ENCODE measurements around the gene MBOAT1. TPM values are rescaled to one million over a fixed set of nuclear protein-coding genes. Genes with fewer than 3 reads are reported as not detected.
"Not testable (repeated sequence)": the region's sequence is repeated elsewhere in the genome, so short reads cannot be mapped to it uniquely, and the experiment has no call there.

MBOAT1 gene
- total RNA-seq, 2 experiments from 2014 or later = 10.8 to 11.6 TPM

- CTCF ChIA-PET = interaction anchor here (1.0 kb wide), 1 partner anchor 381 kb away, joined by 3 read pairs; no protein-coding TSS in a partner anchor
Measured at GRCh38 chr6:20147469-20147868, 64.8 kb downstream of the MBOAT1 start.

DNA sequence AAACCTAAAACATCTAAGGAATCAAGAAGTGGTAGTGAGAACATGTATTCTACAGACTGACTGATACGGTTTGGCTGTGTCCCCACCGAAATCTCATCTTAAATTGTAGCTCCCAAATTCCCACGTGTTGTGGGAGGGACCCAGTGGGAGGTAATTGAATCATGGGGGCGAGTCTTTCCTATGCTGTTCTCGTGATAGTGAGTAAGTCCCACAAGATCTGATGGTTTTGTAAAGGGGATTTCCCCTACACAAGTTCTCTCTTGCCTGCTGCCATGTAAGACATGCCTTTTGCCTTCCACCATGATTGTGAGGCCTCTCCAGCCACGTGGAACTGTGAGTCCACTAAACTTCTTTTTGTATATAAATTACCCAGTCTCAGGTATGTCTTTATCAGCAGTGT lies 65.4 kb downstream of the MBOAT1 start:
- CTCF ChIA-PET = interaction anchor here (1.0 kb wide), 1 partner anchor 381 kb away, joined by 3 read pairs; no protein-coding TSS in a partner anchor
- POLR2A ChIA-PET = not testable (repeated sequence)

More at GRCh38 chr6:20147469-20147868, 64.8 kb downstream of the MBOAT1 start:
- POLR2A ChIA-PET = no interaction called here

DNA sequence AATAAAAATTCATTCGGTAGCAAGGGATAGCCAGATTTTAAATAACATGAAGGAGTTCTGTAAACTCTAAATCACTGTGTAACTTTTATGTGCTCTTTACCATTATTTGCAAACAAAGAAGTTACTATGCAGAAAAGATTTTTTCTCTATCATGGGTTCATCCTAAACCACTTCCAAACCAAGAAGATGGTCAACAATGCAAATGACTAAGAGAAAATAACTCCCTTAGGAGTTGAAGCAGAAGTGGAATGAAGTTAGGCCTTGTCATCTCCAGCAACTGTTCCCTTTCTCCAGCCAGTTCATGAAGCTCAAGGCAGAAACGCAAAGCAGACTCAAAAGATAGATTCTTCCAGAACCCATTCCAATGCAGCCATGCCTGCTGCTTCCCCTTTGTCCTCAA lies 66.0 kb downstream of the MBOAT1 start:
- POLR2A ChIA-PET = no interaction called here
- CTCF ChIA-PET = no interaction called here

DNA sequence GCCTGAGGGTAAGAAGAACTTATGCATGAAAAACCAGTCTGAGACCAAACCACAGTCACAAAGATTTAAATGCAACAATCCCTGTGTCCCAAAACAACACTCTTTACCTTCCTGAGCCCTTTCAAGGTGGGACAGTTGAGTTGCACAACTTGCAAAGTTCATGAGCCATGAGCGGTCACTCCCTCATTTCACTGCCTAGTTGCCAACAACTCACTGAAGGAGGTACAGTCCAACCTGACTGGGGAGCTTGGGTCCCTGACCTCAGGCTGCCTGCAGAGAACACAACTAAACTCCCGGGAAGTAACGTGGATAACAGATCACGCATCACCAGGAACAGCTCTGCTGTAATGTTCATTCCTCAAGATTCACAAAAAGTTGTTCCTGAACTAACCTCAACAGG lies 69.4 kb downstream of the MBOAT1 start:
- CTCF ChIA-PET = no interaction called here
- POLR2A ChIA-PET = no interaction called here

GRCh38 chr6:20141931-20142330 lies 70.3 kb downstream of the MBOAT1 start:
- ChIA-PET POLR2A (no interaction called here), CTCF (no interaction called here)

DNA sequence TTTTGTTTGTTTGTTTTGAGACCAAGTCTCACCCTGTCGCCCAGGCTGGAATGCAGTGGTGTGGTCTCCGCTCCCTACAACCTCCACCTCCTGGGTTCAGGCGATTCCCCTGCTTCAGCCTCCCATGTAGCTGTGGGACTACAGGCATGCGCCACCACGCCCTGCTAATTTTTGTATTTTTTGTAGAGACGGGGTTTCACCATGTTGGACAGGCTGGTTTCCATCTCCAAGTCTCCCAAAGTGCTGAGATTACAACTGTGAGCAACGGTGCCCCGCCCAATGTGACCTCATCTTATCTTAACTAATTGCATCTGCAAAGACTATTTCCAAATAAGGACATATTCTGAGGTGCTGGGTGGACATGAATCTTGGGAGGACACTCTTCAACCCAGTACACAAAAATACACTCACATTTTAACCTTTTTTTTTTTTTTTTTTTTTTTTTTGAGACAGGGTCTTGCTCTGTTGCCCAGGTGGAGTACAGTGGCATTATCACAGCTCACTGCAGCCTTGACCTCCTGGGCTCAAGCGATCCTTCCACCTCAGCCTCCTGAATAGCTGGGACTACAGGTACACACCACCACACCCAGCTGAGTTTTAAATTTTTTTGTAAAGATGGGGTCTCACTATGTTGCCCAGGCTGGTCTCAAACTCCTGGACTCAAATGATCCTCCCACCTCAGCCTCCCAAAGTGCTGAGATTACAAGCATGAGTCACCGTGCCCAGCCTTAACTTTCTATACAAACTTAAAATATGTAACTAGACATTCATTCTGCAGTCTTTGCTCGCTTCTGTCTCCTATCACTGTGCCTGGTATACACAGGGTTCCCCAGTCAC lies 72.9 kb downstream of the MBOAT1 start:
- POLR2A ChIA-PET = not testable (repeated sequence)
- CTCF ChIA-PET = interaction anchor here (0.6 kb wide), 1 partner anchor 29 kb away, joined by 3 read pairs; no protein-coding TSS in a partner anchor

DNA sequence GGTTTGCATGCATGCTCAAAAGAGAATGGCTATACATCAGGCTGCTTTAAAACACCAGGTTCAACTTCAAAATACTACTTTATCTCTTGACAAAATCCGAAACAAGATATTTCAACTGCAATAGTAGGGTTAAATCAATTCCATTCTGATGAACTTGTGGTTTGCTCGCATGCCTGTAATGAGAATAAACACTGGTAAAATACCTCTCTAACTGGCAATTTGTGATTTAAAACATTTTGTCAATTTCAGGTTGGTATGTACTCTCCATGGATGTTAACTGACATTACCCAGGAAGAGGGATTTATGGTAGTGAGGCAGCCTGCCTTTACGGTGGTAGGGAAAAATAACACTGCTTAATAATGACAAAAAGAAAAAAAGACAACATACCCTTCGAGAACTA lies 74.4 kb downstream of the MBOAT1 start:
- POLR2A ChIA-PET = no interaction called here

GRCh38 chr6:20137240-20137639 lies 75.0 kb downstream of the MBOAT1 start:
- CTCF ChIA-PET = no interaction called here

More for the DNA sequence above, 74.4 kb downstream of the MBOAT1 start:
- CTCF ChIA-PET = no interaction called here

DNA sequence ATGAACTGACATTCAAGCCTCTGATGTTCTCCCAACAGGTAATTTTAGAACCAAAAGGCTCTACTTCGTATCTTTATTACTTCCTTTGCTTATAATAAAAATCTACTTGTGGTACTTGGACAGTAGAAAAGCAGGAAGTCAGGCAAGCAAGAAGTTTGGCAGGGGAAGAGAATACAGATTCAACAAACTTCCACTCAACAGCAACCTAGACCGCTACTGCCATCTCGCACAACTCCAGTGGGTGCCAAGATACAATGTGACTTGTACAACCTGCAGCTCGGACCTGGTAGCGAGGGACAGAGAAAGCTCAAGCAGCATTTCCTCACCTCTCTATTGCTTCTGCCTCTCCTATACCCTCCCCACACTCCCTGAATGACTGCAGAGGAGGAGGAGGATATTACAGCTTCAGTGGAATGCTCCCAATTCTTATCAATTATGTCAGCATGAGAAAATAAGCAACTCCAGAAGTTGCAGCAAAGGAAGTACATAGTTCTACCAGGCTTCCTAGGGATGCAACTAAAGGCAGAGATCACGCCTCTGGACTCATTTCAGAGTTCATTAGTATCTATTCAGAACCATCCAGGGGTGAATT lies 76.5 kb downstream of the MBOAT1 start:
- POLR2A ChIA-PET = no interaction called here
- CTCF ChIA-PET = interaction anchor here (2.1 kb wide), 1 partner anchor 9 kb away, joined by 9 read pairs; no protein-coding TSS in a partner anchor

More at GRCh38 chr6:20137240-20137639, 75.0 kb downstream of the MBOAT1 start:
- POLR2A ChIA-PET = no interaction called here

- CTCF ChIA-PET = interaction anchor here (2.1 kb wide), 1 partner anchor 8 kb away, joined by 9 read pairs; no protein-coding TSS in a partner anchor
- POLR2A ChIA-PET = no interaction called here
Measured at GRCh38 chr6:20134613-20135012, 77.7 kb downstream of the MBOAT1 start.

- POLR2A ChIA-PET = no interaction called here
Measured at GRCh38 chr6:20129290-20130088, 82.8 kb downstream of the MBOAT1 start.

GRCh38 chr6:20128018-20128417 lies 84.3 kb downstream of the MBOAT1 start:
- CTCF ChIA-PET = no interaction called here
- POLR2A ChIA-PET = no interaction called here

More at GRCh38 chr6:20129290-20130088, 82.8 kb downstream of the MBOAT1 start:
- CTCF ChIA-PET = no interaction called here

- POLR2A ChIA-PET = no interaction called here
- CTCF ChIA-PET = interaction anchor here (0.5 to 1.8 kb wide), 8 partner anchors 8 to 405 kb away, joined by 3 to 9 read pairs (median 3); no protein-coding TSS in a partner anchor
Measured at GRCh38 chr6:20126789-20127653, 85.2 kb downstream of the MBOAT1 start.

DNA sequence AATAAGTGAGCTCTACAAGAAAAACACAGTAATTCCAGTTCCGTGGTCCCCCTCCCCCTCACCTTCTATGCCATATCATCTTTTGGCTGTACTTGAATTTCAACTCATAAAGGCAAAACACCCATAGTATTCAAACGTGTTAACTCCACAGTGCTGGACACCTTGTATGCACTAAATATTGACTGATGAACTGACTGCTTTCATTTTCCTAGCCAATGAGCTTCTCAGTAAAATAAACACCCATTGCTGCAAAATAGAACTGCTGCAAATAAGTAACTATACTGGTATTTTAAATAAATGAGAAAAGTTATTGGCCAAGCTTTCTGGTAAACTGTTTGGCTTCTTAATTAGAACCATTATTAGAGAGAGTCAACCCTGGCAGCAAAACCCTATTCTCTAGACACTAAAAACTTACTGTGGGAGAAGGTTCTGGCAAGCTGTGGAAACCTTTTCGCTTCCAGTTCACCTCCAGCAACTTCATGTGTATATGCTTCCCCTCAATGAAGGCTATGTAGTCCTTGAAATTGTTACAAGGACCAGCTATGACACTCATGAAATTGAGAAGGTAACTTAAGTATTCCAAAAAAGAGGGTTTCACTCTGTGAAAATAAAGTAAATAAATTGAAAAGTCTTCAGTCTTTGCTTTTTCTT lies 86.0 kb downstream of the MBOAT1 start:
- POLR2A ChIA-PET = no interaction called here
- CTCF ChIA-PET = interaction anchor here (0.5 to 1.8 kb wide), 9 partner anchors 9 to 406 kb away, joined by 3 to 9 read pairs (median 3); no protein-coding TSS in a partner anchor

DNA sequence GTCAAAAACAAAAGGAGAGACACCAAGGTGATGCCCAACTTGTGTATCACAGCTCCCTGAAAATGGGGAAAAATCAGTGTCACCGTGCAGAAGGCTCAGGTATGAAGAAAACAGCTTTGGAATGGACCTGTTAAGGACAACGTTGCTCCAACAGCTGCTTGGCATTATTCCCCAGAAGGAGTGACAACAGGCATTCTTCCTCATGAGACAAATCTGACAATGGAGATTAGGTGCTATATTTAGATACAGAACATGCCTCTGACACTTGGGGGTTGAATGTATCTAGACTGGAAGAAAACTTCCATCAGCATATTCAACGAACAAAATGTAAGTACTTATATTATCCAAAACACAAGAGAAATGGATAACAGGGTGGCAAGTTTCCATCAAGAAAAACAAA lies 87.7 kb downstream of the MBOAT1 start:
- CTCF ChIA-PET = no interaction called here
- POLR2A ChIA-PET = no interaction called here

DNA sequence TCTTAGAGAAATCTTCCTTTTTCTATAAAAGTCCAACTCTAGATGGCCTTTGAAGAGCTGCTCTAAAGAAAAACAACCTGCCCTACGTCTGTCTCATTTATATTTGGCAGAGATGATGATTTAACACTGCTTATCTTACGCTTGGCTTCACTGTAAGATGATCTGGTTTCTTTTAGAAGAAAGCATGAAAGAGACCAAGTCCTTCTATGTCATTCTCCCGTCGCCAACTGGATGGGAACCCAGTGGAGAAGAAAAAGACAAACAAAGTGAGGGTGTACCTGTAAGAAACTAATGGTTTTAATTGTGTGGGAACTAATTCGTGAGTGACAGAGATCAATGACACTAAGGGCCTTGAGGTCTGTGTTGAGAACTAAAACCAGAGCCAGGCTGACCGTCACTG lies 92.8 kb downstream of the MBOAT1 start:
- CTCF ChIA-PET = no interaction called here
- POLR2A ChIA-PET = no interaction called here

DNA sequence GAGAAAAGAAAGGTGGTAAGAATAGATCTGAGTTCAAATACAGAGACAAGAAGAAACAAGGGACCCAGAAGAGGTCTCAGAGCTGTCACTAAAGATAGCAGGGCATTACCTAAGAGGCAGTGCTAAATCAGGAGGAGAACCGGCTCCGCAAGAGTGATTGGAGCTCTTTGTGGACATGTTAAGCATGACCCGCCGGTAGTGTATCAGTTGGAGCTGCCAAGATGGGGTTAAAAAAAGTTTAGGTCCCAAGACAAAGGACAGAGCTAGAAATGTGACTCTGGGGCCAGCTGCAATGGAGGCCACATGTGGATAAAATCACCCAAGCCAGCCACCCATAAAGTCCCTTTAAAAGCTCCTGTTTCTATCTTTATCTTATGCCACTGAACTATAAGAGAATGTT lies 93.4 kb downstream of the MBOAT1 start:
- ChIA-PET CTCF (no interaction called here), POLR2A (no interaction called here)

DNA sequence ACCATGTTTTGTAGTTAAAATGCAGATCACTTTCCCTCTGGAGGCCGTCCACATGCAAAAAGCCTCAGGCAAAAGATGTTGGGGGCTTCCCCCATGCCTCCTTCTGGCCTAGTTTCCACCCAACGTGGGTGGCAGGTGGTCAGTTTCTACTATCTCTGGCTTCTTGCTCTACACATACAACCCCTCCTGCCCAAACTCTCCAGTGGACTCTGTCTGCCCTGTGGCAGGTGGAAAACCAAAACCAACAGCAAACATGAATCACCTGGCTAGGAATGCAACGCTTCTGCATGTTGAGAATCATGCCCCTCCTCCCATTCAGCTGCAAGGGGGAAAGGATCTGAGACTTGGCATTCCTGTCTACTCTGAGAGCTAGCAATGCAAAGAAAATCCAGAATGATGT lies 94.8 kb downstream of the MBOAT1 start:
- CTCF ChIA-PET = interaction anchor here (1.4 kb wide), 1 partner anchor 9 kb away, joined by 3 read pairs; no protein-coding TSS in a partner anchor
- POLR2A ChIA-PET = no interaction called here

DNA sequence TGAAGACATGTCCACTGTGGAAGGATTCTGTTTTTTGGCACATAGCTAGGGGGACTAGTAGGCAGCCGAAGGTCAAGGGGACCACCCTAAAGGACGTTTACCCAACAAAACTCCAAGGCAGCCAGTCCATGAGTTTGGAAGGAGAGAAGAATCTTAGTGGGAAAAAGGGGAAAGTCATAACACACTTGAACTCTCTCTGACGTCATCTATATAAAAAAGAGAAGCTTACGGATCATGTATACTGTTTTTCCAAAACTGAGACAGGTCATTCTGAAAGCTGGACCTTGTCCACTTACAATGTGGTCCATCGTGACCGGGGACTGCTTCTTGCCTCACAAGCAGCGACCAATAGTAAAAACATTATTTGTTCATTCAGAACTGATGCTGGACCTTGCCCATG lies 95.5 kb downstream of the MBOAT1 start:
- CTCF ChIA-PET = interaction anchor here (1.4 kb wide), 1 partner anchor 10 kb away, joined by 3 read pairs; no protein-coding TSS in a partner anchor
- POLR2A ChIA-PET = no interaction called here
